SK-N-SH (cell line): ENCODE results near the gene GANC. TPM values are rescaled to one million over a fixed set of nuclear protein-coding genes. Genes with fewer than 3 reads are reported as not detected.

Experiments
- CTCF ChIA-PET: fragments of 300-600, 350-600 bp; formaldehyde crosslinking; extraction: SDS; loops from one replicate; lab custom pipeline; 2021; lab: Yijun Ruan, JAX
- POLR2A ChIA-PET: fragments of 350-600 bp; sonication (Branson Sonifier 250); formaldehyde crosslinking; extraction: SDS; loops from one replicate; lab custom pipeline; 2020; ENCODE audit warnings: antibody characterized with exemption, inconsistent platforms; lab: Yijun Ruan, JAX
- DNase-seq: peaks from one replicate; pipeline ENCODE4 v3.0.0; 2012
- H2AFZ ChIP-seq: fragments of 200-600 bp; sonication (generic); 2 replicates; pipeline ENCODE4 v1.8.1; 2016; ENCODE audit warnings: antibody characterized with exemption, mild to moderate bottlenecking, low read depth
- H3F3A ChIP-seq: fragments of 200-600 bp; sonication (generic); replicated peaks from 2 replicates; pipeline ENCODE3; 2016; ENCODE audit warnings: antibody characterized with exemption, mild to moderate bottlenecking; ENCODE audit not compliant: insufficient read depth
- H3K27ac ChIP-seq, 2 experiments: fragments of 200-500 bp in 1 of 2; fragments of 200-600 bp in 1 of 2; sonication (Bioruptor generic) in 1 of 2; sonication (generic), shearing (Covaris generic) in 1 of 2; 2 replicates each; pipeline versions ENCODE4 v1.5.1 to v1.6.1; 2014 to 2016; ENCODE audit warnings: low read depth in 2 of 2, inconsistent platforms in 1 of 2, low read length in 1 of 2, mild to moderate bottlenecking in 1 of 2, mixed read lengths in 1 of 2
- H3K27me3 ChIP-seq: fragments of 200-600 bp; sonication (generic), shearing (Covaris generic); 2 replicates; pipeline ENCODE4 v1.6.1; 2016; ENCODE audit warnings: mixed run types; ENCODE audit not compliant: insufficient read depth
- H3K36me3 ChIP-seq, 2 experiments: fragments of 200-500 bp in 1 of 2; fragments of 200-600 bp in 1 of 2; sonication (Bioruptor generic) in 1 of 2; sonication (generic) in 1 of 2; replicated peaks in 1 of 2; 2 replicates each; pipeline versions ENCODE3 to v1.5.1; 2014 to 2016; ENCODE audit warnings: low read length in 1 of 2, mild to moderate bottlenecking in 1 of 2; ENCODE audit not compliant: insufficient read depth in 2 of 2, control insufficient read depth in 1 of 2
- H3K4me1 ChIP-seq, 2 experiments: fragments of 200-500 bp in 1 of 2; fragments of 200-600 bp in 1 of 2; sonication (Bioruptor generic) in 1 of 2; sonication (generic), shearing (Covaris generic) in 1 of 2; 2 replicates each; pipeline versions ENCODE4 v1.5.1 to v1.6.1; 2014 to 2016; ENCODE audit warnings: low read depth in 1 of 2, low read length in 1 of 2, mixed run types in 1 of 2; ENCODE audit not compliant: insufficient read depth in 2 of 2, control insufficient read depth in 1 of 2
- H3K4me2 ChIP-seq: fragments of 200-600 bp; sonication (generic), shearing (Covaris generic); 2 replicates; pipeline ENCODE4 v1.6.1; 2017; ENCODE audit warnings: mixed run types
- H3K4me3 ChIP-seq, 2 experiments: fragments of 200-500 bp in 1 of 2; fragments of 200-600 bp in 1 of 2; sonication (Bioruptor generic) in 1 of 2; sonication (generic), shearing (Covaris generic) in 1 of 2; 2 replicates each; pipeline versions ENCODE4 v1.5.1 to v1.8.1; 2014 to 2016; ENCODE audit warnings: low read depth in 2 of 2, inconsistent platforms in 1 of 2, low read length in 1 of 2, mild to moderate bottlenecking in 1 of 2, mixed read lengths in 1 of 2, moderate library complexity in 1 of 2
- H3K79me2 ChIP-seq: fragments of 200-600 bp; sonication (generic); 2 replicates; pipeline ENCODE4 v1.8.1; 2017; ENCODE audit warnings: mild to moderate bottlenecking; ENCODE audit not compliant: insufficient read depth
- H3K9ac ChIP-seq: fragments of 200-600 bp; sonication (generic); 2 replicates; pipeline ENCODE4 v1.6.1; 2017; ENCODE audit warnings: mixed run types
- H3K9me2 ChIP-seq: fragments of 200-600 bp; sonication (generic); 2 replicates; pipeline ENCODE4 v1.6.1; 2017; ENCODE audit warnings: mixed run types
- H3K9me3 ChIP-seq: fragments of 200-600 bp; sonication (generic); 2 replicates; pipeline ENCODE4 v1.6.1; 2017; ENCODE audit warnings: mixed run types, mild to moderate bottlenecking, moderate library complexity
- H4K20me1 ChIP-seq: fragments of 200-600 bp; sonication (generic); 2 replicates; pipeline ENCODE4 v1.6.1; 2017; ENCODE audit warnings: mild to moderate bottlenecking, mixed run types; ENCODE audit not compliant: insufficient read depth
- CHD2 ChIP-seq: fragments of 150-350 bp; IDR thresholded peaks from 2 replicates; pipeline ENCODE4 v1.6.1; 2018; ENCODE audit warnings: low read length; ENCODE audit not compliant: partially characterized antibody
- ELF1 ChIP-seq: IDR thresholded peaks from 2 replicates; pipeline ENCODE4 v1.4.0; 2012
- FOXJ3 ChIP-seq: sonication (generic); formaldehyde crosslinking; IDR thresholded peaks from 2 replicates; pipeline ENCODE4 v1.5.1; 2020; ENCODE audit warnings: mild to moderate bottlenecking, missing genetic modification reagents
- JUND ChIP-seq: IDR thresholded peaks from 2 replicates; pipeline ENCODE4 v1.4.0; 2012
- MAX ChIP-seq: IDR thresholded peaks from 2 replicates; pipeline ENCODE4 v1.4.0; 2012; ENCODE audit warnings: low read depth
- MEF2A ChIP-seq: IDR thresholded peaks from 2 replicates; pipeline ENCODE4 v1.4.0; 2012; ENCODE audit warnings: low read depth, borderline replicate concordance
- RCOR1 ChIP-seq: fragments of 150-350 bp; IDR thresholded peaks from 2 replicates; pipeline ENCODE4 v1.6.1; 2017; ENCODE audit warnings: antibody characterized with exemption, low read length
- RFX5 ChIP-seq: IDR thresholded peaks from 2 replicates; pipeline ENCODE4 v1.6.1; 2012; ENCODE audit warnings: mild to moderate bottlenecking, improper control_type of control experiment, low read length
- RXRA ChIP-seq: IDR thresholded peaks from 2 replicates; pipeline ENCODE4 v1.4.0; 2012; ENCODE audit warnings: low read depth, mild to moderate bottlenecking, borderline replicate concordance
- SIN3A ChIP-seq: IDR thresholded peaks from 2 replicates; pipeline ENCODE4 v1.6.1; 2012; ENCODE audit warnings: low read depth, mild to moderate bottlenecking, low read length, moderate library complexity, borderline replicate concordance
- SMC3 ChIP-seq: IDR thresholded peaks from 2 replicates; pipeline ENCODE4 v1.6.1; 2012; ENCODE audit warnings: low read depth, low read length, improper control_type of control experiment
- TCF12 ChIP-seq: IDR thresholded peaks from 2 replicates; pipeline ENCODE4 v1.4.0; 2012
- USF1 ChIP-seq: IDR thresholded peaks from 2 replicates; pipeline ENCODE4 v1.4.0; 2012; ENCODE audit warnings: low read depth, borderline replicate concordance
- USF2 ChIP-seq: fragments of 150-350 bp; IDR thresholded peaks from 2 replicates; pipeline ENCODE4 v1.6.1; 2017; ENCODE audit warnings: antibody characterized with exemption, low read length, low read depth, borderline replicate concordance
- YY1 ChIP-seq: IDR thresholded peaks from 2 replicates; pipeline ENCODE4 v1.4.0; 2012; ENCODE audit warnings: low read depth, mild to moderate bottlenecking
- WGBS: methylation state at CpG from one replicate; pipeline ENCODE4 v1.1.6; 2017; ENCODE audit warnings: low lambda C conversion rate; 5-methylcytosine and 5-hydroxymethylcytosine counted together
- polyA plus RNA-seq, 3 experiments: library from polyadenylated mRNA; depleted of rRNA; stranded (reverse); fragments of >200 nt; gene quantifications; 2 replicates each; pipeline ENCODE4 v1.2.3, GENCODE V29; 2012
- TF ChIP-seq, protein P1 (sequence below): IDR thresholded peaks from 2 replicates; pipeline ENCODE4 v1.6.1; 2012; ENCODE audit warnings: mild to moderate bottlenecking, low read depth, low read length, moderate library complexity

Gene GANC
- polyA plus RNA-seq, 1 of the 3 experiments (the other 2 are of a cell fraction), result 6.8 TPM

- Histone ChIP-seq H2AFZ (no peak overlapping the region), H3K9me2 (no peaks in the 10 kb centered on the region), H3K4me2 (no peak overlapping the region), H3K27me3 (no peaks in the 10 kb centered on the region), H3K4me3 (no peak overlapping the region), H4K20me1 (no peaks in the 10 kb centered on the region), H3K9me3 (no peaks in the 10 kb centered on the region), H3K36me3 (no peaks in the 10 kb centered on the region), H3K27ac (no peak overlapping the region), H3F3A (no peaks in the 10 kb centered on the region), H3K79me2 (no peaks in the 10 kb centered on the region), H3K4me1 (no peaks in the 10 kb centered on the region), H3K9ac (no peak overlapping the region)
- TF ChIP-seq YY1 (no peak), RFX5 (no peak), SIN3A (no peak), SMC3 (no peak), USF2 (no peak), RCOR1 (no peak), MAX (no peak), FOXJ3 (no peak)
- DNase-seq, result no peak
- CTCF ChIA-PET, result interaction anchor here (1.5 kb wide), 1 partner anchor 16 kb away, joined by 4 read pairs; no protein-coding TSS in a partner anchor
- 91% methylated on average over 7 of the region's 7 CpGs for WGBS
- POLR2A ChIA-PET, result no interaction called here
Observed at GRCh38 chr15:42359985-42360384, 87.0 kb downstream of the GANC start.

DNA sequence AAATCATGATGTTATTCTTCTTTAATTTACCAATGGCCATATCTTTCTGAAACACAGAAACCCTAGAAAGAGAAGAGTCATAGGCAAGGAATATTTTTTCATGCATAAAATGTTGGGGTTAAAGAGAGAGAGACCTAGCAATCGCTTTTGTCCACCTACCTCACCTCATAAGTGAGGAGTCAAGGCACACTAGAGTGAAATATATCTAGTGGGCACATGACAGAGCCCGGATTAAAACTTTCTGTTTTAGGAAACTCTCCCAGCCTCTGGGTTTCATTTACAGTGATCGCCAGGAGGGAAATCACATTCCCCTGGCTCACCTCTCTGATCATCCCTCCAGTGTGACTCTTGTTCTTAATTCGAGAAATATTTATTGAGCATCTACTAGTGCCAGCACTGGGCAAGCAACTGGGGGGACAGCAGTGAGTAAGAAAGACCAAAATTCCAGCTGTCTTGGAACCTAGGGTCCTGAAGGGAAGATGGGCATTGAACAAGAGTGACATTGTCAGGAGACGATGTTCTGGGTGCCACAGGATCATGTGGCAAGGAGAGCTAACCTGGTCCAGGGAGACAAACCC lies 87.6 kb downstream of the GANC start:
- no peaks in the 10 kb centered on the region for H3K9me3 ChIP-seq
- ChIA-PET CTCF (interaction anchor here (1.5 kb wide), 1 partner anchor 17 kb away, joined by 4 read pairs; no protein-coding TSS in a partner anchor), POLR2A (no interaction called here)
- no peaks in the 10 kb centered on the region for H3K9me2 ChIP-seq
- H2AFZ ChIP-seq, result no peak overlapping the region
- H3K36me3 ChIP-seq, result no peaks in the 10 kb centered on the region
- no peak overlapping the region for H3K4me2 ChIP-seq
- 87% methylated on average over 5 of the region's 5 CpGs for WGBS
- H3K4me1 ChIP-seq, result no peaks in the 10 kb centered on the region
- no peak overlapping the region for H3K27ac ChIP-seq
- no peak overlapping the region for H3K4me3 ChIP-seq
- no peak for DNase-seq
- H3K79me2 ChIP-seq, result no peaks in the 10 kb centered on the region
- no peak overlapping the region for H3K9ac ChIP-seq
- no peaks in the 10 kb centered on the region for H3K27me3 ChIP-seq
- H3F3A ChIP-seq, result no peaks in the 10 kb centered on the region
- TF ChIP-seq MEF2A (no peak), SMC3 (no peak), CHD2 (no peak), JUND (no peak), ELF1 (no peak), YY1 (no peak), RXRA (no peak), TCF12 (no peak), USF1 (no peak)
- TF ChIP-seq, protein P1, sequence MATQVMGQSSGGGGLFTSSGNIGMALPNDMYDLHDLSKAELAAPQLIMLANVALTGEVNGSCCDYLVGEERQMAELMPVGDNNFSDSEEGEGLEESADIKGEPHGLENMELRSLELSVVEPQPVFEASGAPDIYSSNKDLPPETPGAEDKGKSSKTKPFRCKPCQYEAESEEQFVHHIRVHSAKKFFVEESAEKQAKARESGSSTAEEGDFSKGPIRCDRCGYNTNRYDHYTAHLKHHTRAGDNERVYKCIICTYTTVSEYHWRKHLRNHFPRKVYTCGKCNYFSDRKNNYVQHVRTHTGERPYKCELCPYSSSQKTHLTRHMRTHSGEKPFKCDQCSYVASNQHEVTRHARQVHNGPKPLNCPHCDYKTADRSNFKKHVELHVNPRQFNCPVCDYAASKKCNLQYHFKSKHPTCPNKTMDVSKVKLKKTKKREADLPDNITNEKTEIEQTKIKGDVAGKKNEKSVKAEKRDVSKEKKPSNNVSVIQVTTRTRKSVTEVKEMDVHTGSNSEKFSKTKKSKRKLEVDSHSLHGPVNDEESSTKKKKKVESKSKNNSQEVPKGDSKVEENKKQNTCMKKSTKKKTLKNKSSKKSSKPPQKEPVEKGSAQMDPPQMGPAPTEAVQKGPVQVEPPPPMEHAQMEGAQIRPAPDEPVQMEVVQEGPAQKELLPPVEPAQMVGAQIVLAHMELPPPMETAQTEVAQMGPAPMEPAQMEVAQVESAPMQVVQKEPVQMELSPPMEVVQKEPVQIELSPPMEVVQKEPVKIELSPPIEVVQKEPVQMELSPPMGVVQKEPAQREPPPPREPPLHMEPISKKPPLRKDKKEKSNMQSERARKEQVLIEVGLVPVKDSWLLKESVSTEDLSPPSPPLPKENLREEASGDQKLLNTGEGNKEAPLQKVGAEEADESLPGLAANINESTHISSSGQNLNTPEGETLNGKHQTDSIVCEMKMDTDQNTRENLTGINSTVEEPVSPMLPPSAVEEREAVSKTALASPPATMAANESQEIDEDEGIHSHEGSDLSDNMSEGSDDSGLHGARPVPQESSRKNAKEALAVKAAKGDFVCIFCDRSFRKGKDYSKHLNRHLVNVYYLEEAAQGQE, result no peak
- TF ChIP-seq, all 33 proteins: peak for 0
- H4K20me1 ChIP-seq, result no peaks in the 10 kb centered on the region
